H1 (cell line): ENCODE data around the gene CSF1.

Source experiments
- MAFK ChIP-seq: IDR thresholded peaks from 2 replicates; pipeline ENCODE4 v1.6.1; 2012; ENCODE audit warnings: low read depth, mild to moderate bottlenecking, improper control_type of control experiment, low read length
- POLR2AphosphoS5 ChIP-seq: IDR thresholded peaks from 2 replicates; pipeline ENCODE4 v1.6.1; 2011; ENCODE audit warnings: low read depth, low read length

DNA sequence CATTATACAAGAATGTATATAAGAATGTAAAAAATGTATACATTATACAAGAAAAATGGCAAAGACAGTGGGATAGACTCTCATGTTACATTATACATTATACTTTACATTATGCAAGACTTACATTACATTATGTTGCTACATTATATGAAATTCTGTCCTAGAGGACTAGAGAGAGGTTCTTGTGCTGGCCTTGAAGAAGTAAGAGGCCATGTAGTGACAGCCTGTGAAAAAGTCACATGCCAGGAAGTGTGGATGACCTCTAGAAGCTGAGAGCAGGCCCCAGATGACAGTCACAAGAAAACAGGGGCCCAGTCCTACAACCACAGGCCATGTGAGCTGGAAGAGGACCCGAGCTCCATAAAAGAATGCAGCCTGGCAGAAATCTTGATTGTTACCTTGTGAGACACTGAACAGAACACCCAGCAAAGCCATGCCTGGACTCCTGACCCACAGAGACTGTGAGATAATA is 43.4 kb downstream of the CSF1 start:
- TF ChIP-seq MAFK (no peak), POLR2AphosphoS5 (no peak)
